NK-92 (cell line): ENCODE data around the gene WRNIP1.

Source experiments
- DNase-seq: peaks from one replicate; lab custom pipeline; 2025; ENCODE audit not compliant: unreplicated experiment; lab: John Stamatoyannopoulos, UW

The WRNIP1 gene

GRCh38 chr6:2740581-2740980 is 24.6 kb upstream of the WRNIP1 start:
- DNase-seq = no peak

- no peak for DNase-seq
These were observed 23.4 kb upstream of the WRNIP1 start for GRCh38 chr6:2741756-2742155.

GRCh38 chr6:2743280-2744208 is 21.6 kb upstream of the WRNIP1 start:
- no peak for DNase-seq

DNA sequence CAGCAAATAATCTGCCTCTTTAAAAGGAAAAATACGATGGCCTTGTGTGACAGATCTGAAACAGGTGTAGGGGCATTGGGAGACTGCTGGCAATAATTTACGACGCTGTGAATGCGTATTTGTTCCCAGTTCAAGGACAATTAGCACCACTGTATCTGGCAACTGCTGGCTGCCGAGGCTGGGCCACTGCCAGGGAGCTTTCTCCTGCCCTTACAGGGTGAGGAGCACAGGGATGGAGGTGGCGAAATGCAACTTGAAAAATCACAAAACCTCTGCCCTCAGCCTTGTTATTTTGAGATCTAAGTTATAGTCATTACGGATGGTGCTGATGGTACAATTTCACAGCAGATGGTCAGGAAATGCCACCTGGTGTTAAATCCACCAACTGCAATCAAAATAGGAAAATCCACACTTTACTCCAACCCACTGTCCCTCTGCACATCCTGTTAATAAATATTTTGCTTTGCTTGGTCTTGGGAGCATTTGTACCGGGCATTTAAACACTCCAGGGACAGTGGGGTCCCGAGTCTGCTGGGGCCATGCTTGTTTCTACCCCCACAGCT is 20.9 kb upstream of the WRNIP1 start:
- DNase-seq = no peak

DNA sequence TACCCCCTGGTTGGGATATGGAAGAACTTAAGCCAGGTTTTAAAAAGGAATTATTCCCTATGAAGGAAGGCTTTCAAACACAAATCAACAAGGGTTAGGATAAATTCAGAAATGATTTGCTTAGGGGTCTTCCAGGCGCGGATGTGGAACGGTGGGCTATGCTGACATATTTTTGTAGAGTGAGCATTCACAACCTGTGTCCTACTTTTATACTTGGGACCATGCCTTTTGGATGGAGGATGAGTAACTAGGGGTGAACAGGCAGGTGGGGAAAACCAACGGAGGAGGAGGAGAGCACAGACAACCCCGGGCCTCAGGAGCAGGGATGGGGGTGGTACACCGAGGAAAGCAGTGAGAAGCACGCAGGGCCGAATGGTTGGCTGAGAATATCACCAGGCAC is 20.4 kb upstream of the WRNIP1 start:
- no peak for DNase-seq

DNA sequence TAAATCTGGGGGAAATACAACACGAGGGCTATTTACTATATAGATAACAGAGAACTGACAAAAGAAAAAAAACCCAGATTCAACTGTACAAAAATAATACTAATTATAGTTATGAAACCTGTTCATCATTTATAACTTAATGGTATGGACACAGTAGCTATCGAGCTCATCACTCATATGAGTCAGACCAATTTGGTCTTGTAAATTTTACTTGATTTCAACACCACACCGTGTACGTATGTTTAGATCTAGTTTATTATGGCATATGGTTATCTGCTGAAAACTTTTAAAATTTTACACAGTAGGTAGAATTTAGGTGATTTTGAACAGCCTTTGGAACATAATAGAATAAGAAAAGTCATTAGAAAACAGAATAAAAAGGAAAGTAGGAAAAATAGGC is 19.9 kb upstream of the WRNIP1 start:
- no peak for DNase-seq

DNA sequence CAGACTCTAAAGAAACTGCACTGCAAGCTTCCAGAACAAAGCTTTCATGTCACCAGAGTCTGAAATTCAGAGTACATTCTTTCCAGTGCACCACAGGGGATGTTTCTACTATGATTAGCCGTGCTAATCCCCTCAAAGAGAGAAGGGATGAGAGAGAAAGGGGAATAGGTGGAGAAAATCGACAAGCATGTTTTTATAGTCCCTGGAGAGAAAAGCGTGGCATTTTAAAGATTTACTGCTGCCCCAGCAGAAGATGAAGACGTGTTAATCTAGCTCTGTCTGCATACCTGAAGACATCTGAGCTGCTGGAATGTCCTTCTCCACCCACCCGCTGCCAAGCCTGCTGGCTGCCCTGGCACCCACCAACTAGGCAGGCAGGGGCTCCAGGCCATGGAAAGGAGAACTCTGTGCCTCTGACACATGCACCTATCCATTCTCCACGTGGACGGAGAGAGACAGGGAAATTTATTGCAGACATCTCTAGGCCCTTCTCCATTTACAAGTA is 18.6 kb upstream of the WRNIP1 start:
- no peak for DNase-seq

DNA sequence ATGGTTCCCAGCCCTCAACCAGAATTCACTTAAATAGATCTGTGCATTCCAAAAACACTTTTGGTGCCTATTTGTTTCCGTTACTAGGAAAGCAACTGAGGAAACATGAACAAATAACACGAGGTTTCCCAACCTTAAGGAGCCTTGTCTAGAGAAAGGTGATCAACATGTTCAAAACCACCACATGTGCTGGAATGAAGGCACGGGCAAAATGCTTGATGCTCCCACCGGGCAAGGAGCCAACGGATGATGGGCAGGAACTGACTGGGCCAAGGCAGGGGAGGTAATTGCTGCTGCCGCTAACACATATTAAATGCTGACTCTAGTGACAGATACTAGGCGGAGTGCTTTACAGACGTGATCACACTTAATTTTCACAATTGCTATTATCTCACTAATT is 17.0 kb upstream of the WRNIP1 start:
- no peak for DNase-seq

DNA sequence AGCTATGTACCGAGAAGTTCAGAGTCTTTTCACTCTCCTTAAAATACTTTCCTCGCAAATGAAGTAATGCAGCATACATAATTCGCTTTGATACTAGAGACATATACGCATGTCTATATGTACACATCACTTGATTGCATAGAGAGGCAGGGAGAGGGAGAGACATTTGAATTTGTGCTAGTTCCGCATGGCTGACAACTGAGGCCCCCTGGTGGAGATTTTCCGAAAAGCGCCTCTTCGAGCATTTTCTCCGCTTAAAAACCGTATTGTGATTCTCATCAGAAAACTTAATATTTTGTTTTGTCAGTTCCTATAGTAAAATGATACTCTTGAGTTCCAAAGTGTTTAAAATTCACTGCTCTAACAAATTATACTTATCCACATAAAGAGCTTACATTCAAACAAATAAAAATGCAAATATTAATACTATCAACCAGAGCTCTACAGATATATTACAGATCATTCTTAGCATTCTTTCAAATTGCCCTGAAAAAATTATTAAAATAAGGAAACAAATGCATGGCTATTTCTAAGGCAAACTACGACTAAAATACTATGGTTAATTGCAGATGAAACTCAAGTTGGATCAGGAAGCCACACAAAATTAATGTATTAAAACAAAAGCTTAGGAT is 15.1 kb upstream of the WRNIP1 start:
- no peak for DNase-seq

DNA sequence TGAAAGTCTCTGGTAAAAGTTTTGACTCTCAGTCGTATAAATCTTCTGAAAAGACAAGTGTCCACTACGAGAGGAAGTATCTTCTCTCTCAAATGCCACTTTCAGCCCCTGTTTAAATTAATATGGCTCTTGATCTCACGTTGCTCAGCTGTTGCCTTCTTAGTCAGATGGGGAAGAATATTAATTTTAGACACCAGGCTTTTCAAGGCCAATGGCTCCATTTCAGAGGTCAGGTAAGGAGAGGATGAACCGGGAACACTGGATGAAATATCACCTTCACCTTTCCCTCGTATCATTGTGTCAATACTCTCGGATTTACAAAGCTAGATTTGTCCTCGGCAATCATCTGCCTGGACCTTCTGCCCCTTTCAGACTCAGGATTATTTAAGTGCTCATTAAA is 14.4 kb upstream of the WRNIP1 start, which contains the start of gene MYLK4:
MYLK4 (minus strand) TSS at position 91 of the 400 bp plus-strand sequence. CDS start 1,628 bp downstream, outside the sequence.
- DNase-seq = no peak

GRCh38 chr6:2751871-2752270 is 13.3 kb upstream of the WRNIP1 start:
- DNase-seq = no peak

DNA sequence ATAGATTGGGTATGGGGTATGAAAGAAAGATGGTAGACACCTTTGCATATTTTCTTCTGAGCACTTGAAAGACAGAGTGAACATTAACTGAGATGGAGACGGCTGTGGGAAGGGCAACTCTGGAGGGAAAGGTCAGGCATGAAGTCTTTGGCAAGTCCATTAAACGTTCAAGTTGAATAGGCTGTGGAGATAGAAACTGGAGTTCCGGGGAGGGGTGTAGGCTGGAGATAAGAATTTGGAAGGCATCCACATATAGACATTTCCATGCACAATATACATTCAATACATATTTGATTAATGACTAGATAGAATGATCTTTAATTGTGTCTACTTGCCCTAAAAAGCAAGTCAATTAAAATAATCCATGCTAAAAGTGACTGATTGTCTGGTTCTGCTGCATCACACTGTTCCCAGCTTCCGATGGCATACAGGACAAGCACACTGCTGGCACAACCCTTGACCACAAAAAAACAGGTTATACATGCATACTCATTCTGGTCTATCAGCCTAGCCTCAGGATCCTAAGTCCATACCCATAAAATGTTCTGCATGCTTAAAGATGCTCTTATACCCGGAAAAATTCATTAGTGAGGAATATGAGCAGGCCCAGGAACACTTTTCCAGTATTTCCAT is 12.6 kb upstream of the WRNIP1 start:
- DNase-seq = no peak

GRCh38 chr6:2753110-2753489 is 12.1 kb upstream of the WRNIP1 start:
- no peak for DNase-seq

GRCh38 chr6:2753743-2754142 is 11.4 kb upstream of the WRNIP1 start:
- DNase-seq = no peak

DNA sequence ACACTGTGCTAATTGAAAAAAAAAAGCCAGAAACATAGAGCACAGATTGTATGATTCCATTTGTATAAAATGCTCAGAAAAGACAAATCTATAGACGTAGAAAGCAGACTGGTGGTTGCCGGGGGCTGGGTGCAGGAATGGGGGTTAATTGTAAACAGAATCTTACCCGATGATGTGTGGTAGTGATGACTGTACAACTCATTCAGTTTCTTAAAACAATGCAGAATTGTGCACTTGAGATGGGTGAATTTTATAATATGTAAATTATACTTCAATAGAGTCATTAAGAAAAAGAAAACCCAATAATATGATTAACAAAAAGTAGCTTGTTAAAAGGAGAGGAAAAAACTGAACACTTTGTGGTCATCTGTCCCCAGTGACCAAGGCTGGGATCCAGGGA is 10.8 kb upstream of the WRNIP1 start:
- no peak for DNase-seq

GRCh38 chr6:2754911-2755310 is 10.3 kb upstream of the WRNIP1 start:
- no peak for DNase-seq

- no peak for DNase-seq
These were observed 9.7 kb upstream of the WRNIP1 start for GRCh38 chr6:2755456-2755855.

DNA sequence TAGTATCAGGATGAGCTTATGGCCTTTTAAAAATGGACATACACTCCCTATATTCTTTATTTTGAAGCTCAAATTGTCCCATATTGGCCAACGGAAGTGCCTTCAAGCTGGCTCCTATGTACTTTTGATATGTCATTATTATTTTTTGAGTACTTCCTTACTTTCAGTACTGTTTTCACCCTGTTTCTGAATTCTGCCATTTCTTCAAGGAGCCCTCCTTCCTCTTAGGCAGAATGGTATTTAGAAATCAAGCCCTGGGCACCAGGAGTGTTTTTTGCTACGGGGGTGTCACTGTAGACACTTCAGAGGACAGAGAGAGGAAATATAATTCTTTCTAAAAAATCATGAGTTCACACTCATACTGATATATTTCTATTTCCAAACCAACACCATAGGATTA is 9.0 kb upstream of the WRNIP1 start:
- DNase-seq = no peak

- DNase-seq = no peak
These were observed 8.4 kb upstream of the WRNIP1 start for GRCh38 chr6:2756687-2757224.

DNA sequence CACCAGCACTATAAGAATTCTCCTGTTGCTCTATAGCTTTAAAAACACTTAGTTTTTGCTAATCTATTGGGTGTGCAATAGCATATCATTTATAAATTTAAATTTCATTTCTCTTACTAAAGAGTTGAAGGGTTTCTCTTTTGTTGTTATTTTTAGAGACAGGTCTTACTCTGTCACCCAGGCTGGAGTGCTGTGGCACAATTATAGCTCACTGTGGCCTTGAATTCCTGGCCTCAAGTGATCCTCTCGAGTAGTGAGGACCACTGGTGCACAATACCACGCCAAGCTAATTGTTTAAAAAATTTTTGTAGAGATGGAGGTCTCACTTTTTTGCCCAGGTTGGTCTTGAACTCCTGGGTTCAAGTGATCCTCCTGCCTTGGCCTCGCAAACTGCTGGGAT is 6.2 kb upstream of the WRNIP1 start:
- no peak for DNase-seq
